Smooth muscle cell of the umbilical artery (primary cell): ENCODE results near the gene ZNF658. TPM values are rescaled to one million over a fixed set of nuclear protein-coding genes. Genes with fewer than 3 reads are reported as not detected.

ENCODE experiments used
- total RNA-seq: library from RNA; depleted of rRNA; stranded (reverse); fragments of >200 nt; gene quantifications from 2 replicates; pipeline ENCODE4 v1.2.3, GENCODE V29; 2014

The ZNF658 gene
- 3.1 and 4.5 TPM in 2 replicates for total RNA-seq

DNA sequence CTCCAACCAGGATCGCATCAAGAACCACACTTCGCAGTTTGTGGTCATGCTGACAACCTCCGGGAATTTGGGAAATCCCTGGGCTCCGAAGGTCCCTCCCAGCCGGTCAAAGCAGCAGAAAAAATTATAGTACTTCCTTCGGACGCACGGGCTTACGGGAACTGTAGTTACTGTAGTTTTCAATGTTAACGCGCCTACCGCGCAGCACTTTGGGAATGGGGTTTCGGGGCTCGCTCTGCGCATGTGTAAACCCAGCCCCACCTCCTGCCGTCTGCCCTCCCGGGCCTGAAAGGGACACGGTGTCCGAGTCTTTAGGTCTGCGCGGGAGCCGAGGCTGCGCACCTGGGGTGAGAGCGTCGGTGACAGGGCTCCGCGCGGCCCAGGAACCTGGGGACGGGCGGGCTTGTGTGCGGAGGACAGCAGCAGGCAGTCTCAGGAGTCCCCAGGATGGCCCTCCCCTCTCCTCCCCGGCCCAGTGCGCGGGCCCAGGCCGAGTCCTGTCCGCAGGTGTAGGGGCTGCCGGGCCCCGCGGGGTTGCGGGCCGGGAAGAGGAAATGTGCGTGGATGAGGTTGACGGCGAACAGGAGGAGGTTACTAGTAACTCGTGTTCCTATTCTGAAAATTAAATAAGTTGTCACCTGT lies at the start of gene ZNF658:
TSS of gene ZNF658 (plus strand) at position 236 of the 642 bp plus-strand sequence. CDS start 2,837 bp downstream, outside the sequence.

Other genes with a start within 250 kb of the ZNF658 start
- gene SPATA31A3, start 91.8 kb downstream of the ZNF658 start, total RNA-seq, result not detected in 2 replicates